PC-9 (cell line): ENCODE results near the gene MCC. TPM values are rescaled to one million over a fixed set of nuclear protein-coding genes. Genes with fewer than 3 reads are reported as not detected.

Experiments used
- BruUV-seq: library from RNA; stranded (reverse); fragments of 400-500 nt; replicated peaks from 2 replicates; lab custom pipeline; 2021; lab: Mats Ljungman, UMichigan
- CTCF ChIA-PET: fragments of 300-600 bp; sonication (Branson Sonifier 250); formaldehyde crosslinking; loops from one replicate; lab custom pipeline; 2022; ENCODE audit warnings: antibody characterized with exemption; lab: Charles Lee
- POLR2A ChIA-PET: fragments of 300-600 bp; sonication (Branson Sonifier 250); formaldehyde crosslinking; loops from one replicate; lab custom pipeline; 2022; ENCODE audit warnings: antibody characterized with exemption; ENCODE audit not compliant: unreplicated experiment; lab: Charles Lee
- DNase-seq, 2 experiments: peaks; one replicate each; pipeline versions ENCODE4 v3.0.0 to v3.0.0-alpha.2; 2015 to 2022; ENCODE audit warnings: mixed read lengths in 1 of 2
- H2AFZ ChIP-seq: fragments of 200-600 bp; sonication (generic); 2 replicates; pipeline ENCODE4 v1.8.1; 2017; ENCODE audit warnings: antibody characterized with exemption
- H3F3A ChIP-seq: fragments of 200-600 bp; sonication (generic); 2 replicates; pipeline ENCODE4 v1.8.1; 2017; ENCODE audit warnings: antibody characterized with exemption, mild to moderate bottlenecking, low read depth; ENCODE audit not compliant: insufficient read depth
- H3K27ac ChIP-seq: fragments of 200-600 bp; sonication (generic); 2 replicates; pipeline ENCODE4 v1.6.1; 2016; ENCODE audit warnings: mixed run types
- H3K27me3 ChIP-seq: fragments of 200-600 bp; sonication (generic); 2 replicates; pipeline ENCODE4 v1.6.1; 2016; ENCODE audit warnings: low read depth, mixed run types; ENCODE audit not compliant: insufficient read depth
- H3K36me3 ChIP-seq: fragments of 200-600 bp; sonication (generic); 2 replicates; pipeline ENCODE4 v1.6.1; 2016; ENCODE audit warnings: low read depth, mixed run types
- H3K4me1 ChIP-seq: fragments of 200-600 bp; sonication (generic); replicated peaks from 2 replicates; pipeline ENCODE4 v1.6.1; 2016; ENCODE audit warnings: mixed run types; ENCODE audit not compliant: insufficient read depth
- H3K4me2 ChIP-seq: fragments of 200-600 bp; sonication (generic); 2 replicates; pipeline ENCODE4 v1.6.1; 2017; ENCODE audit warnings: mixed run types
- H3K4me3 ChIP-seq: fragments of 200-600 bp; sonication (generic); 2 replicates; pipeline ENCODE4 v1.6.1; 2016; ENCODE audit warnings: mixed run types
- H3K79me2 ChIP-seq: fragments of 200-600 bp; sonication (generic); 2 replicates; pipeline ENCODE4 v1.6.1; 2017; ENCODE audit warnings: low read depth, mixed run types
- H3K9me2 ChIP-seq: fragments of 200-600 bp; sonication (generic); 2 replicates; pipeline ENCODE4 v1.8.1; 2017; ENCODE audit warnings: mild to moderate bottlenecking; ENCODE audit not compliant: insufficient read depth
- H3K9me3 ChIP-seq: fragments of 200-600 bp; sonication (generic); 2 replicates; pipeline ENCODE4 v1.8.1; 2016; ENCODE audit warnings: low read depth; ENCODE audit not compliant: insufficient read depth
- H4K20me1 ChIP-seq: fragments of 200-600 bp; sonication (generic); 2 replicates; pipeline ENCODE4 v1.8.1; 2017; ENCODE audit not compliant: insufficient read depth
- CTCF ChIP-seq: fragments of 200-600 bp; sonication (generic); conservative IDR thresholded peaks from 2 replicates; pipeline ENCODE4 v1.6.1; 2017; ENCODE audit warnings: mixed run types, antibody characterized with exemption, mild to moderate bottlenecking, moderate library complexity
- EZH2 ChIP-seq: fragments of 200-600 bp; sonication (generic); IDR thresholded peaks from 2 replicates; pipeline ENCODE4 v1.8.0; 2017; ENCODE audit warnings: antibody characterized with exemption, low read depth
- intact Hi-C: fragments of 100-400 bp; cut with micrococcal nuclease; formaldehyde crosslinking; loops from one replicate; pipeline ENCODE4 v1.10.0; 2022; ENCODE audit not compliant: unreplicated experiment
- total RNA-seq: library from RNA; stranded (reverse); gene quantifications from 2 replicates; pipeline ENCODE4 v1.2.3, GENCODE V29; 2021

The MCC gene
- total RNA-seq, 1 experiment from 2014 or later = 2.5 TPM

- intact Hi-C loops = loop anchor here (2.0 to 5.0 kb wide), 2 partner anchors 174 to 270 kb away; no protein-coding TSS in a partner anchor
- BruUV-seq = no TSS peak
- CTCF ChIA-PET = interaction anchor here (0.8 to 1.4 kb wide), 3 partner anchors 43 to 341 kb away, joined by 3 to 4 read pairs (median 3); no protein-coding TSS in a partner anchor
- H2AFZ ChIP-seq = no peak overlapping the region
- no peaks in the 10 kb centered on the region for H3K4me1 ChIP-seq
- peak in 1 of 2 experiments; percentile 39 for DNase-seq
- no peaks in the 10 kb centered on the region for H3K36me3 ChIP-seq
- H3K9me3 ChIP-seq = no peaks in the 10 kb centered on the region
- no peak overlapping the region for H3K4me3 ChIP-seq
- POLR2A ChIA-PET = no interaction called here
- no peak overlapping the region for H3K4me2 ChIP-seq
- no peaks in the 10 kb centered on the region for H3K9me2 ChIP-seq
- TF ChIP-seq EZH2 (no peak), CTCF (peak; percentile 53; the same call in 1 of the 2 replicates)
- no peaks in the 10 kb centered on the region for H3K27me3 ChIP-seq
- no peaks in the 10 kb centered on the region for H3F3A ChIP-seq
- H3K79me2 ChIP-seq = no peaks in the 10 kb centered on the region
- H3K27ac ChIP-seq = no peak overlapping the region
- H4K20me1 ChIP-seq = no peaks in the 10 kb centered on the region
Measured at GRCh38 chr5:113336975-113337374, 151.3 kb downstream of the MCC start.

- Histone ChIP-seq H3K27me3 (no peaks in the 10 kb centered on the region), H3K4me2 (no peak overlapping the region), H3K27ac (no peak overlapping the region), H3K4me3 (no peak overlapping the region), H3F3A (no peaks in the 10 kb centered on the region), H3K9me2 (no peaks in the 10 kb centered on the region), H3K4me1 (no peaks in the 10 kb centered on the region), H3K36me3 (no peaks in the 10 kb centered on the region), H4K20me1 (no peaks in the 10 kb centered on the region), H2AFZ (no peak overlapping the region), H3K9me3 (no peaks in the 10 kb centered on the region), H3K79me2 (no peaks in the 10 kb centered on the region)
- intact Hi-C loops = no loop called here
- POLR2A ChIA-PET = no interaction called here
- DNase-seq = no peak
- CTCF ChIA-PET = no interaction called here
- BruUV-seq = no TSS peak
- no peak for TF ChIP-seq CTCF
- no peak for TF ChIP-seq EZH2
Measured at GRCh38 chr5:113333411-113333810, 154.8 kb downstream of the MCC start.

GRCh38 chr5:113331209-113331551 is 157.1 kb downstream of the MCC start:
- no peaks in the 10 kb centered on the region for H3K36me3 ChIP-seq
- no peaks in the 10 kb centered on the region for H3F3A ChIP-seq
- POLR2A ChIA-PET = interaction anchor here (0.7 kb wide), 1 partner anchor 19 kb away, joined by 3 read pairs; no protein-coding TSS in a partner anchor
- BruUV-seq = no TSS peak
- no peaks in the 10 kb centered on the region for H3K79me2 ChIP-seq
- H2AFZ ChIP-seq = no peak overlapping the region
- DNase-seq = no peak
- H3K27me3 ChIP-seq = no peaks in the 10 kb centered on the region
- H3K4me3 ChIP-seq = no peak overlapping the region
- H3K9me2 ChIP-seq = no peaks in the 10 kb centered on the region
- no peak overlapping the region for H3K4me2 ChIP-seq
- CTCF ChIA-PET = interaction anchor here (0.6 kb wide), 1 partner anchor 297 kb away, joined by 3 read pairs; no protein-coding TSS in a partner anchor
- no peak overlapping the region for H3K27ac ChIP-seq
- no peak for TF ChIP-seq CTCF
- TF ChIP-seq EZH2 = no peak
- no peaks in the 10 kb centered on the region for H3K9me3 ChIP-seq
- H3K4me1 ChIP-seq = no peaks in the 10 kb centered on the region
- H4K20me1 ChIP-seq = no peaks in the 10 kb centered on the region
- intact Hi-C loops = no loop called here
